SK-N-DZ (cell line): ENCODE data around the gene CDH12.
"Not testable (repeated sequence)": the region's sequence is repeated elsewhere in the genome, so short reads cannot be mapped to it uniquely, and the experiment has no call there.

Source experiments
- DNase-seq: peaks from one replicate; pipeline ENCODE4 v3.0.0-alpha.2; 2015; ENCODE audit warnings: low spot score

CDH12 gene

GRCh38 chr5:22572941-22573340 is 280.2 kb downstream of the CDH12 start:
- no peak for DNase-seq

DNA sequence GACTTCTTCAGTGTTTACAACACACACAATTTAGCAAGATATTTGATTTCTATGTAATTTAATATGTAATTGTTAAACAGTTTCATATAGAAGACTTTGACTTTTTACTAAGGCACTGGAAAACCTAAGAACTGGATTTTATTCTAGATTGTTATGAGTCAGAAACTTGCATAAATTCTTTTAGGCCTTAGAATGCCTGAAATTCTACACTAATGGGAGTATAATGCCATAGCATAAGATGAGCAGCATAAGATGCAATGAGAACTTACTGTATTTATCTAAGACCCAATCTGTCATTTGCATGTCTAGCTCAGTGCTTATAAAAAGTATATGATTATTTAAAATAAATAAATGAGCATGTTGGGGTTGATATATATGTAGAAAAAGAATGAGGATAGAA is 285.2 kb downstream of the CDH12 start:
- no peak for DNase-seq

- DNase-seq = no peak
Observed at GRCh38 chr5:22560147-22560546, 293.0 kb downstream of the CDH12 start.

DNA sequence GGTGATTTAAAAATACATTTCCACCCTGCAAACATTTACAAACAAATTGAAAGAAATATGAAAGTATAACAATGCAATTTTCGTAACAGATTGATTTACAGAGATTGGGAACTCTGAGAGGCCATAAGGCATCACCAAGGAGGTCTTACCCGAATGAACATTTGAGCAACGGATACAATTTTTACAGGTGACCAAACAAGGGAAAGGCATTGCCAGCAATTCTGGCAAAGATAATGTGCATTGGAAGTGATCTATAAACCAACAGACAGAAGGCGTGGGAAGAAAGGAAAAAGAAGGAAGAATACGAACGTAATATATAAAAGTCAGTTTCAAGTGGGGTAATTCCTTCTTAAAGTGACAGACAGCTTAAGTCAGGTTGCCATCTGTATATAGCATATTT is 295.9 kb downstream of the CDH12 start:
- peak; percentile 44 for DNase-seq

DNA sequence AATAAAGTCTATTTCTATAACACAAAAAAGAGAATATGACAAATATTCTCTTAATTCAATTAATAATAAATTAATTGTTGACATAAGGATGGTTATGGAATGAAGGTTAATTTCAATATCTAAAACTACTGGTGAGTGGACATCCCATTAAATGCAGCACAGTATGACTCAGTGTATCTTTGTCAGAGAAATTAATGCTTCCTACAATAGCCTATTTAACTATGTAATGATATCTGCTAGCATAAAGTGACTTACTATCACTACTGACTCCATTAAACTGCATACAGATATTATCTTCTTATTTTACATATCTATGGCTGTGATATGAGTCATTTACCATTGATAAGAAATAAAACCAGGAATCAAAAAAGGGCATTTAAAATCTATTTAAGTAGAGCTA is 298.7 kb downstream of the CDH12 start:
- DNase-seq = no peak

DNA sequence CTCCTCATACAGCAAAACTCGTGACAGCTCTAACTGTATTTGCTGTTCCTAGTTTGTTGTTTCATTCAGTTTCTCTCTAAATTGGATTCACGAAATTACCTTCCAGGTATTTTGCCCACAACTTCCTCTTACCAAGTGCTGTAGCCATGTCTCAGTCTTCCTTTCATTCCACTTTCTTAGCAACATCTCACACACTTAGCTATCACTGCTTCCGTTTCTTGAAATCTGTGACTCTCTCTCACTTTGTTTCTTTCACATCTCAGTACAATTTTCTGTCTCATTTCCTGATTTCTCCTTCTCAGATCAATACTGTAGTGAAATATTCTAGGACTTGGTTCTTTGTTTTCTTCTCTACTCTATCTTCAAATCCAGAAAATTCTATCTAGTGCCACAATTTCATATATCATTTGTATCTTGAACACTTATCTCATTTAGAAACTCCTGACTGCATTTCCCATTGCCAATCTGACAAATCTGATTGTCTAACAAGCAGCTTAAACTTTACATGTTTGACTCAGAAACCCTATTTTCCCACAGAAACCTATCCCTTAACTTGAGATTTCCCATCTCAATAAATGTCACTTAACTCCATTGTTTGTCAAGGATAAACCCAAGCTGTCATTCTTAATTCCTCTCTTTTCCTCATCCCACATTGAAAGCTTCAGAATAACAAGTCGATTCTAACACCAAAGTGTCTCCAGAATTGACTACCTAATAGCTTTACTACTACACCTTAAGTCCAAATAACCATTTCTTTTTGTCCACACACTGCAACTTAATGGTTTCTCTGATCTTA is 303.1 kb downstream of the CDH12 start:
- no peak for DNase-seq

DNA sequence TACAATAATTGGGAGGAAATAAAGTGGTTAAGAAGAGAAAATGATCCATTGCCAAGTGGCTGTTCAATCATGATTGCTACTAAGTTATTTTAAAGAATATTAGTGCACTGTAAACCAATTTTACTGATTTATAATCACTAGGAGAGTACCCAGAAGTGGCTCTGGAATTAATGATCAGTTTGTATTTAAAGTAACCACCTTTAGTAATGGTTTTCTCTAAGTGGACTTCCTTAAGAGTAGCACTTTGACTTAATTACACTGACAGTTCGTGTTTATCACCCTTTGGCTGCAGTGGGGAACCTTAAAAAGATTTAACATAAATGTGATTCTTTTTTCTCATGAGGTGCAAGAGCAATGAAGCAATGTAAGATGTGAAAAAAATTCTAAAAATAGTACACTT is 310.8 kb downstream of the CDH12 start:
- DNase-seq = no peak

GRCh38 chr5:22541037-22541436 is 312.1 kb downstream of the CDH12 start:
- peak; percentile 59 for DNase-seq

GRCh38 chr5:22539762-22540161 is 313.4 kb downstream of the CDH12 start:
- no peak for DNase-seq

DNA sequence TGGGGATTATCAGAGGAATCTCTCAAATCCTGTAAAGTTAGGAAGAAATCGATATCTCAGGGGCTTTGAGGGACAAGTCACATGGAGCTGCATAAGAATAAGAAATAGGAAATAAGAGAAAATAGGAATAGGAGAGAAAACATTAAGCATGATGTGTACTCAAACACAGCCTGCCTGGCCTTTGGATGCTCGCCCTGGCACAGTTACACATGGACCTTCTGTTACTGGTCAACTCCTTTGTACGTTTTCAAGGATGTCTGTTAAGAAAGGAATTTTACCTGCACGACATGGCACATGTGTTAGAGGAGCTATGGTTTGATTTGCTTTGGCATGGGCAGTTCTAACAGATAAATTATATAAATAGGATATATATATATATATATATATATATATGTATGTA is 321.2 kb downstream of the CDH12 start:
- no peak for DNase-seq

DNA sequence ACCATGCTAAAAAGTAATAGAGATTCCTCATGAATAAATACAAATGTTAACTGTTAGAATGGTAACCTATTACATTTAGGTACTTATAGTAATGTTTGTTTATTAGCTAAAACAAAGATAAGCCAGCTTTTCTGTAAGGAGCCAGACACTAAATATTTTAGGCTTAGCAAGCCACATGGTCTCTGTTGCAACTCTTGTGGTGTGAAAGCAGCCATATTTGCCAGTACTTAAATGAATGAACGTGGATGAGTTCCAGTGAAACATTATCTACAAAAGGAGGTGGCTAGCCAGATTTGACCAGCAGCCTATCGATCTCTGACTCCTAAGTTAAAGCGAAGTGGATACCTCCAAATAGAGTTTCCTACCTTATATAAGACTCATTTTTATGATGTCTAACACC is 331.6 kb downstream of the CDH12 start:
- DNase-seq = no peak

- not testable (repeated sequence) for DNase-seq
Observed at GRCh38 chr5:22516497-22516896, 336.6 kb downstream of the CDH12 start.

DNA sequence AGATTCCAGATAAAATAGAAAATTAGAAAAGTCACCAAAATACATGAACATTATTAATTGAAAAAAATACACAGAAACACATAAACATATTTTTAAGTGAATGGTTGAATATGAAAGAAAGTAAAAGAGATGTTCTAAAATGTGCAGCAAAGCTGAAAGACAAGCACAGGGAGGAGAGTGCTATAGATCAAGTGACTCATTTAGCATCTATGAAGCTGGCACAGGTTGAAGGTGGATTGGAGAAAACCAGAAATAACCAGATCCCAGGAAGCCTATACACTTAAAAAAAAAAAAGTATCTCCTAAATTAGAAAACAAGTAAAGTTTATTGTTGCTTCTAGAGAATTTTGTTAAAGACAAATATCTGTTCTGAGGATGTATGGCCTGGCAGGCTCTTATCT is 338.9 kb downstream of the CDH12 start:
- no peak for DNase-seq

DNA sequence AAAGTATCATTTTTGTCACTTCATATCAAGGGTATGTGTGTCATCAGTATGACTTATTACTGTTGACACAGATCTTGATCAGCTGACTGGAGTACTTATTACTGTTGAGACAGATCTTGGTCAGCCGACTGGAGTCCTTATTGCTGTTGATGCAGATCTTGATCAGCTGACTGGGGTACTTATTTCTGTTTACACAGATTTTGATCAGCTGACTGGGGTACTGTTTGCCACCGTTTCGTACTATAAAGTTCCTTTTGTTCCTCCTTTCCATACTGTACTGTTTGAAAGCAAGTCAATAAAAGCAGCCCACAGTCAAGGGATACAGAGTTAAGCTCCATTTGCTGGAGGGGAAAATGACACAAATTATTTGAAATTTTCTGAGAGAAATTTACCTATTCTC is 347.3 kb downstream of the CDH12 start:
- no peak for DNase-seq

DNA sequence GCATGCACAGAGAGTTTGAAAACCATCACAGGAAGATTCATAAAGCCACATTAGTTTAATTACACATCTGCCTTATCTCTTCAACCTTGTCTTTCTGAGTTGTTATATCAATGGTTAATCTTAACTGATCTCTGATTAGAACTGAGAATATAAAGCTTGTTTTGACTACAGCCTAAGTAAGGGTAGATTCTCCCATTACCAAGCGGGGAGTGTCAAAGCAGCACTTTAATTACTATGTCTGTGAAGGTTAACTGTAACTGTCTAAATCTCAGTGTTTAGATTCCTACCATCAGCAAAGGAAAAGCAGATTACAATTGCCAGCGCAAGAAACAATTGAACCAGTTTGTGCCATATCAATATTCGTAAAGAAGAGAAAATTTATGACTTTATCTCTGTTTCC is 348.7 kb downstream of the CDH12 start:
- peak; percentile 22 for DNase-seq

- peak; percentile 94 for DNase-seq
Observed at GRCh38 chr5:22500556-22500955, 352.6 kb downstream of the CDH12 start.

- no peak for DNase-seq
Observed at GRCh38 chr5:22496666-22497065, 356.5 kb downstream of the CDH12 start.

DNA sequence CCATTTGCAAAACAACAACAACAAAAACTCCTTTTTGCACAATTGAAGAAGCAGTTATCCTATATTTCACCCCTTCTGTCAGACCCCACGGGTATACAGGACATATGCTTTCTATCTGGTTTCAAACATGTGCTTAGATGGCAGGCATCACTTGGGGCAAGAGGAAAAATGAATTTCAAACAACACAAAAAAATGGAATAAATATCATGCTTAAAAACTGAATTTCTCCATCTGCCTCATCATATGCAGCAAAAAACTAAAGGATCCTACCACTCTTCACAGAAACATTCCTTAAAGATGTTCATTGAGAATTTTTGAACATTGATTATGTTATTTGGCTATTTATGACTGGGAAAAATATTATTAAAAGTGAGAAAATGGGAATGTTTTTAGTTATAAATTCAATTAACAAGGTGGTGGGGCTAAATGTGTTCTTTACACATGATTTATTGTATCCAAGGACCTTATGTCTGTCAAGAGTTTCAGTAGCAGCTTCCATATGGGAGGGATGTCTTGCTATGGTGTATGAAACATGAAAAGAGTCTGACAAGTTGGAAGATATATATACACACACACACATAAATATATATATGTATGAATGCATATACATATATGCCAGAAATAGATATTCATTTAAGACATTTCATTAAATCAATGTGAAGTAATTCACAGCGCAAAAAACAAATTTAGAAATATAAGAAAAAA is 358.0 kb downstream of the CDH12 start:
- DNase-seq = no peak

DNA sequence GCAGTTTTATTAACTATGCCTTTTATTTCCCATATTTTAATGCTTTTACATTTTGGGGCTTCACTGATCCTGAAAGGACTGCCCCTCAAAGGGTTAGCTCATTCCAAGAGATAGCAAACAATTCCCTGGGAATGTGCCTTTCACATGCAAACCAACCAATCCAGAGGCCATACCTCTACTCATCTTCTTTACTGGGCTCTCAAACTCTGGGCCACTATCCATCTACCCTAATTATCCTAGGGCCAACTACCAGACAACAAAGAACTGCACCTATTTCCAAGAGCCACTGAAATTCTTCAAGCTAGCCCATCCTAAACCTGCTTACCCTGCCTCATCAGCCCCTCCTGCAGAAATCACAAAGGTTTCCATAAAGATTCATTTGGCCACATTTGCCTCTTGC is 364.7 kb downstream of the CDH12 start:
- no peak for DNase-seq

DNA sequence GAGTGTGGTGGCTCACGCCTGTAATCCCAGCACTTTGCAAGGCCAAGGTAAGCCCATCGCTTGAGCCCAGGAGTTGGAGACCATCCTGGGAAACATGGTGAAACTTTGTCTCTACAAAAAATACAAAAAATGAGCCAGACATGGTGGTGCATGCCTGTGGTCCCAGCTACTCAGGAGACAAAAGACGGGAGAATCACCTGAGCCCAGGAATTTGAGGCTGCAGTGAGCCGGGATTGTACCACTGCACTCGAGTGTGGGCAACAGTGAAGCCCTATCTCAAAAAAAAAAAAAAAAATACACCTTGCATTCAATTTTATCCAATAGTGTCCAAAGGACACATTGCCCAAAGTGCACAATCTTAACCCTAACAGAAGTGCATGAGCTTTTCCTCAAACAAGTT is 372.8 kb downstream of the CDH12 start:
- DNase-seq = no peak

- DNase-seq = no peak
Observed at GRCh38 chr5:22473886-22474285, 379.3 kb downstream of the CDH12 start.

DNA sequence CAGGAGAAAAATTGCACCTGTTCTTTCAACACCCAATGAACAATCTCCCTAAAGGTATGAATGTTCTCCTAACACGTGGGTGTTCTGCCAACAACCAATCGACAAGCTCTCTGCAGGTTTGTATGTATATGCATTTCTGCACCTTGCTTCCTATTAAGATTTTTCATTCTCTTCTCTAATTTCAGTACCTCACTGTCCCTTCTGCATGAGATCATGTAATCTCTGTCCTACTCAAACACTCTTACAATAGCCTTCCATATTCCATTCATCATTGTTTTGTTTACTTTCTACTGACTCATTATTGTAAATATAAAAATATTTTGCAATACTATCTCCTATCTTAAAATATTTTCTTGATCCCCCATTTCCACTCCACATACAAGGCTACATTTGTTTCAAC is 382.0 kb downstream of the CDH12 start:
- DNase-seq = no peak

DNA sequence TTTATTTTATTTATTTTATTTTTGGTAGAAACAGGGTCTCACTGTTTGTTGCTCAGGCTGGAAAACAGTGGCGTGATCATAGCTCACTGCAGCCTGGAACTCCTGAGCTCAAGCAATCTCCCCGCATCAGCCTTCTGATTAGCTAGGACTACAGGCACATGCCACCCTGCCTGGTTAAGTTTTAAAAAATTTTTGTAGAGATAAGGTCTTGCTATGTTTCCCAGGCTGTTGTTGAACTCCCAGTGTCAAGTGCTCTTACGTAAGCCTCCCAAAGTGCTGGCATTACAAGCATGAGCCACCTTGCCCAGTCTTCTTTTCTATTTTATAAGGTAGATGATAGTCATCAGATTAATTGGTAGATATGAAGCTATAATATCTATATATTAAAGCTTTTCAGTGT is 382.7 kb downstream of the CDH12 start:
- no peak for DNase-seq
